Germinal center (tissue), 1 donor: ENCODE data around the gene SMAD3.

ENCODE experiments used
- DNase-seq: peaks from one replicate; pipeline ENCODE4 v3.0.0; 2012; ENCODE audit warnings: mixed read lengths, low spot score

SMAD3 gene

GRCh38 chr15:67097930-67098740 lies 32.7 kb downstream of the SMAD3 start:
- no peak for DNase-seq

GRCh38 chr15:67098768-67099282 lies 33.4 kb downstream of the SMAD3 start:
- no peak for DNase-seq

GRCh38 chr15:67100124-67100791 lies 34.9 kb downstream of the SMAD3 start:
- DNase-seq, result no peak

- DNase-seq, result peak; percentile 59
Observed at GRCh38 chr15:67100801-67101581, 35.6 kb downstream of the SMAD3 start.

- DNase-seq, result no peak
Observed at GRCh38 chr15:67101911-67102598, 36.7 kb downstream of the SMAD3 start.

- no peak for DNase-seq
Observed at GRCh38 chr15:67102599-67102929, 37.2 kb downstream of the SMAD3 start.

GRCh38 chr15:67103021-67103420 lies 37.6 kb downstream of the SMAD3 start:
- no peak for DNase-seq

- no peak for DNase-seq
Observed at GRCh38 chr15:67103432-67103831, 38.0 kb downstream of the SMAD3 start.

- DNase-seq, result no peak
Observed at GRCh38 chr15:67103869-67104268, 38.5 kb downstream of the SMAD3 start.

GRCh38 chr15:67104510-67104909 lies 39.1 kb downstream of the SMAD3 start:
- no peak for DNase-seq

GRCh38 chr15:67105065-67105951 lies 39.9 kb downstream of the SMAD3 start:
- no peak for DNase-seq

GRCh38 chr15:67105991-67106763 lies 40.8 kb downstream of the SMAD3 start:
- no peak for DNase-seq

- no peak for DNase-seq
Observed at GRCh38 chr15:67106764-67107013, 41.3 kb downstream of the SMAD3 start.

GRCh38 chr15:67107014-67107812 lies 41.8 kb downstream of the SMAD3 start:
- no peak for DNase-seq

GRCh38 chr15:67108122-67108961 lies 42.9 kb downstream of the SMAD3 start:
- DNase-seq, result no peak

- peak; percentile 73 for DNase-seq
Observed at GRCh38 chr15:67109141-67110034, 44.0 kb downstream of the SMAD3 start.

- DNase-seq, result peak; percentile 55
Observed at GRCh38 chr15:67110361-67110781, 45.0 kb downstream of the SMAD3 start.
